Endothelial cell (in vitro differentiated cells): ENCODE data around the gene MALL. TPM values are rescaled to one million over a fixed set of nuclear protein-coding genes. Genes with fewer than 3 reads are reported as not detected.

ENCODE experiments used
- DNase-seq: peaks from one replicate; pipeline ENCODE4 v3.0.0; 2021; ENCODE audit warnings: low spot score
- H3K27ac Mint-ChIP-seq: one replicate; pipeline ENCODE4 v1.8.0; 2021; ENCODE audit warnings: mixed read lengths, inconsistent platforms; ENCODE audit not compliant: unreplicated experiment
- H3K27me3 Mint-ChIP-seq: one replicate; pipeline ENCODE4 v1.8.0; 2021; ENCODE audit warnings: mild to moderate bottlenecking, moderate library complexity, mixed read lengths, inconsistent platforms; ENCODE audit not compliant: unreplicated experiment
- H3K36me3 Mint-ChIP-seq: one replicate; pipeline ENCODE4 v1.8.0; 2021; ENCODE audit warnings: mild to moderate bottlenecking, low read depth, mixed read lengths, inconsistent platforms; ENCODE audit not compliant: unreplicated experiment
- H3K4me1 Mint-ChIP-seq: one replicate; pipeline ENCODE4 v1.8.0; 2021; ENCODE audit warnings: mild to moderate bottlenecking, mixed read lengths, inconsistent platforms; ENCODE audit not compliant: unreplicated experiment
- H3K4me3 Mint-ChIP-seq: one replicate; pipeline ENCODE4 v1.8.0; 2021; ENCODE audit warnings: mild to moderate bottlenecking, mixed read lengths, inconsistent platforms; ENCODE audit not compliant: unreplicated experiment
- H3K9me3 Mint-ChIP-seq: one replicate; pipeline ENCODE4 v1.8.0; 2021; ENCODE audit warnings: mixed read lengths, inconsistent platforms; ENCODE audit not compliant: unreplicated experiment
- total RNA-seq: library from RNA; stranded (reverse); fragmentation: NEBNext Ultra II Directional; extraction: Animal tissue kit (Norgen Biotek cat#: 25700); gene quantifications from one replicate; pipeline ENCODE4 v1.2.1, GENCODE V29; 2021; ENCODE audit not compliant: unreplicated experiment
- TF ChIP-seq, protein P1 (sequence below): fragments of 200-600 bp; sonication (generic); IDR thresholded peaks from one replicate; pipeline ENCODE4 v1.5.0; 2021; ENCODE audit warnings: antibody characterized with exemption; ENCODE audit not compliant: unreplicated experiment

Gene MALL
- total RNA-seq, 1 donor from 2014 or later, result 2.6 TPM

DNA sequence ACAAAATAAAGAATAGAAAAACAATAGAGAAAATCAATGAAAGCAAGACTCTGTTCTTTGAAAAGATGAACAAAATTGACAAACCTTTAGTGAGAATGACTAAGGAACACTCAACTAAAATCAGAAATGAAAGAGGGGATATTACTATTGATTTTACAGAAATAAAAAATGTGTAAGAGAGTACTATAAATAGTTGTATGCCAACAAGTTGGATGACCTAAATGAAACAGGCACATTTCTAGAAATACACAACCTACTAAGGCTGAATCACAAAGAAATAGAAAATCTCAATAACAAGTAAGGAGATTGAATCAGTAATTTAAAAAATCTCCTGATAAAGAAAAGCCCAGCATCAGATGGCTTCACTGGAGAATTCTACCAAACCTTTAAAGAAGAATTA, 18.4 kb upstream of the MALL start:
- Mint-ChIP-seq H3K27ac (no peak overlapping the region), H3K9me3 (no peaks in the 10 kb centered on the region), H3K4me1 (peaks cover 5% of the 10 kb centered on the region), H3K36me3 (peaks cover 3% of the 10 kb centered on the region), H3K4me3 (no peak overlapping the region), H3K27me3 (peaks cover 2% of the 10 kb centered on the region)
- no peak for DNase-seq
- TF ChIP-seq, protein P1, sequence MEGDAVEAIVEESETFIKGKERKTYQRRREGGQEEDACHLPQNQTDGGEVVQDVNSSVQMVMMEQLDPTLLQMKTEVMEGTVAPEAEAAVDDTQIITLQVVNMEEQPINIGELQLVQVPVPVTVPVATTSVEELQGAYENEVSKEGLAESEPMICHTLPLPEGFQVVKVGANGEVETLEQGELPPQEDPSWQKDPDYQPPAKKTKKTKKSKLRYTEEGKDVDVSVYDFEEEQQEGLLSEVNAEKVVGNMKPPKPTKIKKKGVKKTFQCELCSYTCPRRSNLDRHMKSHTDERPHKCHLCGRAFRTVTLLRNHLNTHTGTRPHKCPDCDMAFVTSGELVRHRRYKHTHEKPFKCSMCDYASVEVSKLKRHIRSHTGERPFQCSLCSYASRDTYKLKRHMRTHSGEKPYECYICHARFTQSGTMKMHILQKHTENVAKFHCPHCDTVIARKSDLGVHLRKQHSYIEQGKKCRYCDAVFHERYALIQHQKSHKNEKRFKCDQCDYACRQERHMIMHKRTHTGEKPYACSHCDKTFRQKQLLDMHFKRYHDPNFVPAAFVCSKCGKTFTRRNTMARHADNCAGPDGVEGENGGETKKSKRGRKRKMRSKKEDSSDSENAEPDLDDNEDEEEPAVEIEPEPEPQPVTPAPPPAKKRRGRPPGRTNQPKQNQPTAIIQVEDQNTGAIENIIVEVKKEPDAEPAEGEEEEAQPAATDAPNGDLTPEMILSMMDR, result no peak

DNA sequence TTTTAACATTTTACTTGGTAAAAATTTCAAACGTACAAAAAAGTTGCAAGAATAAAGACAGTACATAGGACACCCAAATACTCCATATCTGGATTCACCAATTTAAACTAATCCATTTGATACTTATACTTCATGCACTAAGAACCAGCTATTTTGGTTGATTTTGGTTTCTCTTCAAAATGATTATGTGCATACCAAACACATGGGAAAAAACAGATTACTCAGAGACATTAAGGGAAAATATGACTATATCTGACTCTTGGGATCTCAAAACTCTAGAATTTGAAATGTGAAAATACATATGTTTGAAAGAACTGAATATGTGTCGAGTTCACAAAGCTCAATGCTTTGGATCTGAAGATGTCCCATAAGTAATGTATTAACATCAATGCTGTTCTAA, 15.5 kb upstream of the MALL start:
- DNase-seq, result no peak
- peaks cover 6% of the 10 kb centered on the region for H3K27me3 Mint-ChIP-seq
- H3K27ac Mint-ChIP-seq, result no peak overlapping the region
- TF ChIP-seq, protein P1, result no peak
- no peaks in the 10 kb centered on the region for H3K9me3 Mint-ChIP-seq
- peaks cover 3% of the 10 kb centered on the region for H3K36me3 Mint-ChIP-seq
- H3K4me1 Mint-ChIP-seq, result peaks cover 3% of the 10 kb centered on the region
- H3K4me3 Mint-ChIP-seq, result no peak overlapping the region

DNA sequence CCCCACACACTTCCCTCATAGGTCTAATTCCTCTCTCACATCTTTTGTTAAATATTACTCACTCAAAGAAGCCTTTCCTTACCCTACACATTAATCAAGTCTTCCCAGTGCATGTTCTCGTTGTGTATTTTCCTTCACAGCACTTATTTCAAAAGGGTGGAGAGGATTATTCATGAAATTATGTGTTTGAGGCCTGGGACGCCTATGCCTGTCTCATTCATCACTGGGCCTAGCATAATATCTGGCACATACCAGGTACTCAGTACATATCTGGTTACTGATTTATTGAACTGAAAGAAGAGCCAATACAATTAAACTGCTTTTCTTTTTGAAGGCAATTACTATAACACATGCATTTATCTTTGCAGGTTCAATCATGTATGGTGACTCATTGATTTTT, 15.1 kb upstream of the MALL start:
- Mint-ChIP-seq H3K27me3 (peaks cover 6% of the 10 kb centered on the region), H3K27ac (no peak overlapping the region), H3K4me1 (no peaks in the 10 kb centered on the region), H3K36me3 (peaks cover 3% of the 10 kb centered on the region), H3K9me3 (no peaks in the 10 kb centered on the region), H3K4me3 (no peak overlapping the region)
- DNase-seq, result no peak
- TF ChIP-seq, protein P1, result no peak

DNA sequence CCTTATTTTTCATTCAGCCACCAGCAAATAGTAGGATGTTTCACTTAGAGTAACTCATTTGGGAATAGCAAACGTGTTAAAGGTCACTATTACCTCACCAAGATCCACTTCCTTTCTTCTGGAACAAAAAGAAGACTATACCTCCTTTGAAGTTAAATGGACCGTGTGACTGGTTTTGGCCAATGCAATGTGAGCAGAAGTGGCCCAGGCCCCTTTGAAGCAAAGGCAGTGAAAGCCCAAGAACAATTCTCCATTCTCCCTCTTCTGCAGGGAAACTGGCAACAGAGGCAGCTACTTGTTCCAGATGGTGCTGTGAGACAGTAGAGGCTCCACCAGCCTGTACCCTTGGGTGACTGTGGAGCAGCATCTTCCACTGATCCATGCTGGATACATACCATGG, 11.3 kb upstream of the MALL start:
- TF ChIP-seq, protein P1, result no peak
- Mint-ChIP-seq H3K36me3 (no peaks in the 10 kb centered on the region), H3K9me3 (no peaks in the 10 kb centered on the region), H3K27me3 (peaks cover 4% of the 10 kb centered on the region), H3K4me3 (no peak overlapping the region), H3K27ac (no peak overlapping the region), H3K4me1 (no peaks in the 10 kb centered on the region)
- DNase-seq, result no peak

DNA sequence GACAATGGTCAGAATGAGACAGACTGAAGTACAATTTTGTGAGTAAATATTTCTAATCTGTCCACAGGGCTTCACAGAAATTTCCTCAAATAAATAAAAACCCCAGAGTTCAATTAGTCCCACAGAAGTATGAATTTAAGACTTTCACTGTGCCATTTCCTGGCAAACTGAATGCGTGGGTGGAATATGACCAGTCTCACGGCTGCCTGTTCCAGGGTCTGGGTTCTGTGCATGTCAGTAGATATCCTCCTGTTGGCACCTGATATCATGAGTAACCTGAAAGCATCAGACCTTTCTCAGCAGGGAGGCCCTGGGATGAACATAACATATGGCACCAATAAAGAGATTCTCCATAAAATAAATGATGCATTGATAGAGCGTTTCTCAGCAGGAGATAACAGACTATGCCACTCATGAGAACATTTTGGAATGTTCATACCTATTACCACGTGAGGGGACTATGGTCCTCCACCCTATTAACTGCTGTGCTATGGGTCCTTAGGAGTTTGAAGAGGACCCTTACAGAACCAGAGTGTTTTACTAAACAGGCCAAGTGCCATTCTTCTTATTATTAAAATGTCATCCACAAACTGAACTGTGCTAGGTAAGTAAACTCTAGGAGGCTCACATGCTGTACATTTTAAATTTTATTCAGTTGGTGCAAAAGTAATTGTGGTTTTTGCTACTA, 10.6 kb upstream of the MALL start:
- Mint-ChIP-seq H3K9me3 (no peaks in the 10 kb centered on the region), H3K36me3 (no peaks in the 10 kb centered on the region), H3K4me3 (no peak overlapping the region), H3K4me1 (no peaks in the 10 kb centered on the region), H3K27ac (no peak overlapping the region), H3K27me3 (peaks cover 4% of the 10 kb centered on the region)
- TF ChIP-seq, protein P1, result no peak
- no peak for DNase-seq
